Measurements from ENCODE around the gene GSK3B.

GSK3B gene

DNA sequence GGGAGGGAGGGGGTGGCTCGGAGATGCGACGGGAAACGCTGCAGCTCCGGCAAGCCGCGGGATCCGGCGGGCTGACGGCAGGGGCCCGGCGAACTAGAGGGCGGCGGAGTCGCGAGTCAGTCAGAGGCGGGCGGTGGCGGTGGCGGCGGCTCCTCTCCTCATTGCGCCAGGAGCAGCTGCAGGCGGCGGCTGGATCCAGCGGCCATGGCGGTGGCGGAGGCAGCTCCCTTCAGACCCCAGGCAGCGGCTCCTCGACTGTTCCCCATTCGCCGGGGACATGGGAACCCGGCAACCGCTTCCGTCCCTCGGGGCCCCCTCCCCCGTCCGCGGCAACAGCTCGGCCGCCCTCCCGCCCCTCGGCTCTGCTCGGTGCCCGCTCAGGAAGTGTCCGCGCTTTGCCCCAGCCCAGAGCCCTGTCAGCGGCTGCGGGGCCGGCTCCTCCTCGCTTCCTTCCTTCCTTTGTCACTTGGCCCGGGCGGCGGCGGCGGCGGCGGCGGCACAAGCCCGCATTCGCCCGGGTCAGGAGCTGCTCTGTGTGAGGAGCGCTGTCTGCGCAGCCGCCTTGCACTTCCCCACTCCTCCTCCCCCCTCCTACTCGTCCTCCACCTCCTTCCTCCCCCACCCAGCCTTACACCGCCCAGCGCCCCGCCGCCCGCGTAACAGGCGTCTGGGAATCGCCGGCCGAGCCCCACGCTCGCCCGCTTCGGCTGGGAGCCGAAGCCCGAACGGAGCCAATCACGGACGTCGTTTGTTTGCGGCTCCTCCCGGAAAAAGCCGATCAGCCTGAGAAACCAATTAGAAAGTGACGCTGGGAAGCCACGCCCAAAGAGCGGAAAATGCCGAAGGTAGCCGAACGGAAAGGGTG lies at the start of gene GSK3B:
Gene GSK3B (minus strand): TSS at position 537 of the 865 bp plus-strand sequence. CDS start 1,013 bp downstream, outside the sequence.
- DNase-seq (ENCODE audit: low spot score), result peak; percentile 77

DNA sequence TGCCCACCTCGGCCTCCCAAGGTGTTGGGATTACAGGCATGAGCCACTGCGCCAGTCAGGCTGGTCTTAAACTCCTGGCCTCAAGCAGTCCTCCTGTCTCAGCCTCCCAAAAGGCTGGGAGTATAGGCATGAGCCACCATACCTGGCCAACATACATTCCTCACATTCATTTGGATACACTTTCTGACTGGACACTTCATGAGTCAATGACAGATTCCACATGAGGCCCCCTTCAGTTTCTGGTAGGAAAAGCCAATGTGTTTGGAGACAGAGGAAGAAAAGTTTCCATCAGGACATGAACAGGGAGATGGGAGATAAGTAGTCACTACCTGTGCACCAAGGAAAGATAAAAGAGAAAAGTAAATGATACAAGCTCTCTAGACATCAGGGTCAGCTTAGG lies 49.4 kb upstream of the GSK3B start:
- DNase-seq (ENCODE audit: low spot score), result no peak

DNA sequence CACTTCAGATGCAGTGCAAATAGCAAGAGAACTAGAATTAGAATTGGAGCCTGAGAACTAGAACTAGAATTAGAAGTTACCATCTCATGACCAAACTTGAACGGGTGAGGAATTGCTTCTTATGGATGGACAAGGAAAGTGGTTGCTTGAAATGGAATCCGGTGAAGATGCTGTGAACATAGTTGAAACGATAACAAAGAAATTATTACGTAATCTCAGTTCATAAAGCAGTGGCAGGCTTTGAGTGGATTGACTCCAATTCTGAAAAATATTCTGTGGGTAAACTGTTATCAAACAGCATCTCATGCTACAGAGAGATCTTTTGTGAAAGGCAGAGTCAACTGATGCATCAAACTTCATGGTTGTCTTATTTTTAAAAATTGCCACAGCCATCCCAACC lies 48.0 kb upstream of the GSK3B start:
- DNase-seq (ENCODE audit: low spot score), result no peak

DNA sequence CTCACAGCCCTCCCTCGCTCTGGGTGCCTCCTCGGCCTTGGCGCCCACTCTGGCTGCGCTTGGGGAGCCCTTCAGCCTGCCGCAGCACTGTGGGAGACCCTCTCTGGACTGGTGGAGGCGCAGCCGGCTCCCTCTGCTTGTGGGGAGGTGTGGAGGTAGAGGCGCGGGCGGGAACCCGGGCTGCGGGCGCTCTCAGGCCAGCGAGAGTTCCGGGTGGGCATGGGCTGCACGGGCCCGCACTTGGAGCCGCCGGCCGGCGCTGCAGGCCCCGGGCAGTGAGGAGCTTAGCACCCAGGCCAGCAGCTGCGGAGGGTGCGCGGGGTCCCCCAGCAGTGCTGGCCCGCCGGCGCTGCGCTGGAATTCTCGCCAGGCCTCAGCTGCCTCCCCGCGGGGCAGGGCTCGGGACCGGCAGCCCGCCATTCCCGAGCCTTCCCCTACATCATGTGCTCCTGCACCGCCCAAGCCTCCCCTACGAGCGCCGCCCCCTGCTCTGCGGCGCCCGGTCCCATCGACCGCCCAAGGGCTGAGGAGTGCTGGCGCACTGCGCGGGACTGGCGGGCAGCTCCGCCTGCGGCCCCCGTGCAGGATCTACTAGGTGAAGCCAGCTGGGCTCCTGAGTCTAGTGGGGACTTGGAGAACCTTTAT lies 46.0 kb upstream of the GSK3B start:
- DNase-seq (ENCODE audit: low spot score), result no peak

DNA sequence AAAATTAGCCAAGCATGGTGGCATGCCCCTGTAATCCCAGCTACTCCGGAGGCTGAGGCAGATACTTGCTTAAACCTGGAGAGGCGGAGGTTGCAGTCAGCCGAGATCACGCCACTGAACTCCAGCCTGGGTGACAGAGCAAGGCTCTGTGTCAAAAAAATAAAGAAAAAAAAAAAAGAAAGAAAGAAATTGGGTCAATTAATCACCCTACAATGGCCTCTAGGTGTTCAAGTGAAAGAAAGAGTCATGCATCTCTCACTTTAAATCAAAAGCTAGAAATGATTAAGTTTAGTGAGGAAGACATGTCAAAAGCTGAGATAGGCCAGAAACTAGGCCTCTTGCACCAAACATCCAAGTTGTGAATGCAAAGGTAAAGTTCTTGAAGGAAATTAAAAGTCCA lies 44.9 kb upstream of the GSK3B start:
- no peak for DNase-seq (ENCODE audit: low spot score)

DNA sequence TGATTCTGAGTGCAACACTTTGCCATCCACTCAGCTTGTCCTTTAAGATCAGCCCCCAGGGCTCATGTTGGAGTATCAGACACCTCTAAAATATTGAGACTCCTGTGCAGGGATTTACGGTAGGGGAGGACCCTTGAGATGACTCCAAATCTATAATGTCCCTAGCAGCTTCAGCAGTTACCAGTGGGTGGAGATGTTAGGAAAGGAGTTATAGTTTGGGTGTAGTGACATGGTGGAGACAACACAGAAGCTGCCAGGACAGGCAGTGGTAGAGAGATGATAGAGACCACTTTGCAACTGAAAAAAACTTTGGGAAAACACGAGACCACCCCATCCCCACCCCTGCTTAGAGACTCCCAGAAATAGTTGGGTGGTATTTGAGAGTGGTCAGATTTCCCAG lies 43.3 kb upstream of the GSK3B start:
- no peak for DNase-seq (ENCODE audit: low spot score)

DNA sequence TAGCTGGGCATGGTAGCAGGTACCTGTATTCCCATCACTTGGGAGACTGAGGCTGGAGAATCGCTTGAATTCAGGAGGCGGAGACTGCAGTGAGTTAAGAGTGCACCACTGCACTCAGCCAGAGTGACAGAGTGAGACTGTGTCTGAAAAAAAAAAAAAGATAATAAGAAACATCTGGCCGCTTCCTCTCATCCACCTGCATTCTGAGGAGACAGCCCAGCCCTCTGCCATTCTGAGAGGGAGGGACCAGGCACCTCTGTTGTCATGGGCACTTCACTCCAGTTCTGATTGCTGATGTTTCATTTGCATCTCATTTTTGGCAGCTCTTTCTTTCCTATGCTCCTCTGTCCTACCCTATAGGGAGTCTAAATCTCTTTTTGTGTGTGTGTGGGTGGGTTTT lies 36.4 kb upstream of the GSK3B start:
- no peak for DNase-seq (ENCODE audit: low spot score)

DNA sequence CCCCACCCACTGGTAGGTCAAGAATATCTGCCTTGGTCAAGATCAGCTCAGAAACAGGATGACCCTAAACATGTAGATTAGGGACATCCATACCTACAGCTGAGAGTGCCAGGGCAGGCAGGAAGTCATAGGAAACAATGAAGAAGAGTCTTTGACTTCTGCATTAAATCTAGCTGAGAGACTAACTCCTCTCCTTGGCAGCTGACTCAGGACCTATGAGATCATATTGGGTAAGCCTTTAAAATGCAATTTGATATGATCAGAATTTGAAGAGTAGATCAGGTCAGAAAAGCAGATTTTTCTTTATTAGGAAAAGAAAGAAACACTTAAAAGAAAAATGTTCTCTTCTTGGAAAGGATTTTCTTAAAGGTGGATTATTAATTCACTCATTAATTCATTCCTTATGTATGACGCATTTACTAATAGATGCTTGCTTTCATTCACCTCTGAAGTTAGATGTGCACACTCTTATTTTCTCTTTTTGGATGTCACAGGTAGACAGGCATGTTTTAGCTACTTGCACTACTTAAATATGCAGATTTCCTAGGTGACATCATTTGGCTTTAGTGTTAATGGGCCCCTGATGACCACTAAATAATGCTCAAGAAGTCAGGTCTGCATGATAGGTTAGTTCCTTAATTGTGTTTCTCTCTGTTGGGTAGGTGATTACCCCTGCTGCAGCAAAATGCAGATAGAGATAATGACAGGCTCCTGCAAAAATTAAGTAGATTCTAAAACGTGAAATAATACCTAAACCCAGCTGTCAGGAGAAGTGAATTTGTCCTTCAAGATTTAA lies 35.7 kb upstream of the GSK3B start:
- no peak for DNase-seq (ENCODE audit: low spot score)

DNA sequence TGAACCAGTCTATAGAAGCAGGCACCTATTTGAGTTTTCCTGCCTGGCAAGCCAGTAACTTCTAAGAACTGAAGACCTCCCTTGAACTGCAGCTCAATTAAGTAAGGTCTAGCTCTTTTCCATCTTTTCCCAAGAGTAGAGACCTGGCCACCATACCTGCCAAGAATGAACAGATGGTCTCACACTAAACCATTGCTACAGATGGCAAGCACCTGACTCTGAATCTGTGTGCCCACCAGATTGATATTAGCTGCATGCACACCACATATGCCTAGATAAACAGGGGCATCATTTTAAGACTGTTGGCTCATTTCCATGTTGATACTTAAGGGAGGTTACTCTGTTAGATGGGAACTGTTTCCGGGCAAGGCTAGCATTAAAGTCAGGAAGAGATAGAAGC lies 34.8 kb upstream of the GSK3B start:
- DNase-seq (ENCODE audit: low spot score), result no peak

DNA sequence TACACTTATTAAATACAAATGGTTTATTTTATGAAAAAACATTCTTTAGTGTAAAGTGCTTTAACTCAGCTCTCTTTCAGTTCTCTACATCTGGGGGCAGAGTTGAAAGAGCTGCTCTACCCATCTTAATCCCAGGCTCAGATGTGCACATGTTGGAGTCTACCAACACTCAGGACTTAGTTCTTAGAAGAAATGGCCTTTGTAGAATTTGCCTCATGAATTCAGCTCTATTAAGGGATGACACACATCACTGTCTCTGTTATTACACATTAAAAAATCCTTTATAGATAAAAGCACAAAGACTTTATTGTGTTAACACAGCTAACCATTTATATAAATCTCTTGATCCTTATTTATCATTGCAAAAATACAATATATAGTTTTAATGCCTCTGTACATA lies 31.7 kb upstream of the GSK3B start:
- no peak for DNase-seq (ENCODE audit: low spot score)

DNA sequence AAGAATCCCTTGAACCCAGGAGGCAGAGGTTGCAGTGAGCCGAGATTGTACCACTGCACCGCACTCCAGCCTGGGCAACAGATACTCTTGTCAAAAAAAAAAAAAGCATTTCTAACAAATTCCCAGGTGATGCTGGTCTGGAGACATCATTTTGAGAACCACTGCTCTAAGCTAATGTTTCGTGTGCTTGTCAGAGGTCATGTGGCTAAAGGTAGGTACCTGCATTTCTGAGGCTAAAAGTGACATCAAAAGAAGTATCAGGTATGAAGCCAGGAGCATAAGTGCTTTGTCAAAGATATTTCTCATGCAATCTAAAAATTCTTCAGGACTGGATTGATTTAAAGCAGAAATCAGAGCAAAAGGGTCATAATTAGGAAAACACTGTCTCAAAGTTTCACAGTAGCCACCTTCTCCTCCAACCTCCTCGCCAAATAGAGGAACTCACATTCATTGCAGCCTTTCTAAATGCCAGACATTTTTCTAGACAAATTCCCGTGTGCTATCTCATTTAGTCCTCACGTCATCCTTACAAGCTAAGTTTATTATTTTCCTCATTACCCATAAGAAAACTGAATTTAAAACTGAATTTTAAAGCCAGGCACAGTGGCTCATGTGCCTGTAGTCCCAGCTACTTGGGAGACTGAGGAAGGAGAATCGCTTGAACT lies 25.7 kb upstream of the GSK3B start:
- no peak for DNase-seq (ENCODE audit: low spot score)

DNA sequence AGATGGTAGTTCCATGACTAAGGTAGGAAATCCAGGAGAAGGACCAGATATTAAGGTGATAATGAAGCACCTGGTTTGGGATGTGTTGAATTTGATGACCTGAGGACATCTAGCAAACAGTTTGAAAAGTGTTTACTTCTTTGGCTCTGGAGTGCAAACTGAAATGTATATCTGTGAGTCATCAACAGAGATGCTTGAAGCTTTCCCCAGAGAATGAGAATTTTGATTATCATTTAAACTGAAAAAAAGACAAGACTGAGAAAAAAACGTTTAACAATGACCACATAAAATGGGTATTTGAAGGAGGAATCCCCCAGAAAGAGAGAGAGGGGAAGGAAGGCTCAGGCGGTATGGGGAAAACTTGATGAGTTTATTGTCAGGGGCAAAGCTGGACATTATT lies 20.7 kb upstream of the GSK3B start:
- no peak for DNase-seq (ENCODE audit: low spot score)

DNA sequence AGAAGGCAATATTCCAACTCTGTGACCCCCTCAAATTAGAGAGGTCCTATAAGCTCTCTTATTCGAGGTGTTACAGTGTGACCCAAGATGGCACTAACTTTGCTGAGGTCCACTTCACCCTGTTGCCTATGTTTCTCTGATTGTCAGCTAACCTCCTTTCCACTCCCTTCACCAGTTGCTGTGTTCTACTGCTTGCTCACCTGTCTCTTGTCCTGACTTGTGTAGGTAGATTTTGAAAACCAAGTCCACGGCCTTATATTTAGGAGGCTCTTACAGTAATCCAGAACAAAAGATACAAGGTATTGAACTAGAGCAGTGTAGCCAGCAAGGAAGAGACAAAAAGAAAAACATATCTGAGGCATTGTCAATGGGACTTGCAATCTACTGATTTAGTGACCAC lies 20.1 kb upstream of the GSK3B start:
- no peak for DNase-seq (ENCODE audit: low spot score)

DNA sequence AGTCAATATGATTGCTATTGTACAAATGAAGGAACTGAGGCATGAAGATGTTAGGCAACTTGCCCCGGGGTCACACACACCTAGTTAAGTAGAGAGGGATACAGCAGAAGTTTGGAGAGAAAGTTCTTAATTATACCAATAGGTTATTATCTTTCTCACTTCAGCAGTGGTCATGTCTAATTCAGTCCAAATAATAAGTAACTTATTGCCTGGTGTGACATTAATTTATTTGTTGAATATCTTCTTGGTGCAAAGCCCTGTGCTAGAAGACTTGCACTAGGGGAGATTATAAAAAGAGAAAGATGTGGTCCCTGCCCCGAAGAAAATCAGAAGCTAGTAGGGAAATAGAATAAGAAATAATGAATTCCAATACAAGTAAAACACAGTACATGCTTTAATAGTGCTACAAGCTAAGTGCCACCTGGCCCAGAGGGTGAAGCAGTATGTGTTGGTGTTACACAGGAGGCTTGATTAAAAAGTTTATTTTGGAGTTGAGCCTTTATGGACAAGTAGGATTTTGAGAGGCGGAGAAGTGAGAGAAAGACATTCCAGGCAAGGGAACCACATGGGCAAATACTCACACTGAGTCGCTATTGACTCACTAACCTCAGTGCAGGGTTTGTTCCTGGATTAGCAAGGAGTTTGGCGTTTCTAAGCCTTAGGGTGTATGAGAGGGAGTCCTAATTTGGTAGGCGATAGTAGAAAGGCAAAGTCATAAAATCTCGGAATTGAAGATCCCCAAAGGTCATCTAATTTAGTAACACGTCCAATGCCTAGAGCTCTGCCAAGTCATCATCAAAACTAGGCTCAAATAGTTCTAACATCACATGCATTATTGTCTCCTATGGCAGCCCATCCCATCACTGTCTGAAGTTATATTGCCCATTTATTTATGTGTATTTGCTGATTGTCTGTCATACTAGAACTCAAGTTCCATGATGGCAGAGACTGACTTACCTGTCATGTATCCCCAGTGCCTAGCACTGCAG lies 19.2 kb upstream of the GSK3B start:
- DNase-seq (ENCODE audit: low spot score), result no peak

DNA sequence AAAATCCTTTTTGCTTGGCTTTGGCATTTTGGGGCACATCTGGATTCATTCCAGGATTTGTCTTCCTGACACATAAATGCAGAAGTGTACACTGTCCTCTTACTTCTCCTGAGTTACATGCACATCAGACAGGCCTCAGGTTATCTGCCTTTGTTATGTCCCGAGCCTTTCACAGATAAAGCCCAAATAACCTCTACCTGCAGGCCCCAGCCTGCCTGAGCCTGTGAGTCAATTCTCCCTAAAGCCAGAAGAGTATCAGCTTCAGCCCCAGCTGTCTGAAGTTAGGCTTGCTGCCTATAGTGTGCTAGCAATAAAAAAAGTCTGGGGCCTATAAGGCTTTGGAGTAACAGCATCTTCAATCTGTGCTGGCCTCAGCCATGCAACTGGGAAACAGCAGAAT lies 17.7 kb upstream of the GSK3B start:
- DNase-seq (ENCODE audit: low spot score), result no peak

DNA sequence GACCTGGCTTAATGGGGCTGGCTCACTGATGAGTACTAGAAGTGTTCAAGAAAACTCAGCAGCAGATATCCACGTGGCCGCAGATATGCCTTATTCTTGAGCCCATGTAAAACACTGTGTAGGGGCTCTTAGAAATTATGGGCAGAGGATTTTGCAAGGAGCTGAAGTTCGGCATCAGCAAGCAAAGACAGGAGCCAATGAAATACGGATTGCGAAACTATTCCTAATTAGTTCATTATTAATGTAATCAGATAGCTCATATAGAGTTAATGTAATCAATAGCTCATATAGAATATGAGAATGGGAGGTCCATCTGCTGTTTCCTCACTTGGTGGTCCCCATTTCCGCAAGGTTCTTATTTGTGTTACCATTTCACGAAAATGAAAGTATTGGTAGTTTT lies 9.0 kb upstream of the GSK3B start:
- no peak for DNase-seq (ENCODE audit: low spot score)

DNA sequence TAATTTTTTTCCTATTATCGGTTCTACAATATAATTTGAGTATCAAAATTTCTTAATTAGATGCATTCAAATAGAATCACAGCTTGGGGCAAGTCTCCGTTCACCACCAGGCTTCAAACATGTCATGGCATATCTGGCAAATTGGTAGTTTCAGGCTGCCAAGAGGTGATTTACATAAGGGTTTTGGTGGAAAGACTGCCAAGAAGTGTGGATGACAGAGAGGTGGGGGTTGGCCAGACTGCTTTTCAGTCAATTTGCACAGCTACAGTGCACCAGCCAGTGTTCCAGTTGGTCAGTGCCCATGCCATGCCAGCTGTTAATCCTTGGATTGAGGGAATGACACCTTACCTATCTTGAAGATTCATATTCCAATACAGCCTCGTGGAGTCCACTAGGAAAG lies 8.4 kb upstream of the GSK3B start:
- DNase-seq (ENCODE audit: low spot score), result no peak

DNA sequence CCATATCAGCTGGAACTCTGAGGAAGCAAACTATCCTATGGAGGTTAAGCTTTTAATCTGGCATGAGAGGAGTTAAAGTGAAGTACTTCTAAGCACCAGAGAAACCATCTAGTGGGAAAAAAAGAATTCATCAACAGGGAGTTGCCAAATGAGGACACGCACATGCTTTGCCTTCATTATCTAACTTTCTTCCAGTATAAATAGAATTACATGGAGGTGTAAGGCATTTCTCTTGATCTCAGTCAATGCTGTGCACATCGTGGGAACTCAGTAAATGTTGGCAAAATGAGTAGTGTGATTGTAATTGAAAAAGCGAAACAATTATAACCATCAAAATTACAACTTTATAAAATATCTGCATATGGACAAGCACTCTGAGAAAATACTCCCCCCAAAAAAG lies 8.0 kb upstream of the GSK3B start:
- DNase-seq (ENCODE audit: low spot score), result no peak

DNA sequence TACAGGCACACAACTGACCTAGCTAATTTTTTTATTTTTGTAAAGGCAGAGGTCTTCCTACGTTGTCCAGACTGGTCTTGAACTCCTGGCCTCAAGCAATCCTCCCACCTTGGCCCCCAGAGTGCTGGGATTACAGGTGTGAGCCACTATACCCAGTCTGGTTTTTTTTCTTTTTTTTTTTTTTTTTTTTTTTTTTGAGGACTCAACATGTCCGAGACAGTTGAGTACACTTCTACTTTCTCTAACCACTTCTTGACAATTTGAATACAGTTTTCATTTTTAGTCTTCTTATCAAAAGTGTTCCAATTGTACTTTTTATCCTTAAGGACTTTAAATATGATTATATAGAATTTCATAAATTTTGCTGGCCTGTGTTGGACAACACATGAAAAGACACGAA lies 7.4 kb upstream of the GSK3B start:
- no peak for DNase-seq (ENCODE audit: low spot score)

DNA sequence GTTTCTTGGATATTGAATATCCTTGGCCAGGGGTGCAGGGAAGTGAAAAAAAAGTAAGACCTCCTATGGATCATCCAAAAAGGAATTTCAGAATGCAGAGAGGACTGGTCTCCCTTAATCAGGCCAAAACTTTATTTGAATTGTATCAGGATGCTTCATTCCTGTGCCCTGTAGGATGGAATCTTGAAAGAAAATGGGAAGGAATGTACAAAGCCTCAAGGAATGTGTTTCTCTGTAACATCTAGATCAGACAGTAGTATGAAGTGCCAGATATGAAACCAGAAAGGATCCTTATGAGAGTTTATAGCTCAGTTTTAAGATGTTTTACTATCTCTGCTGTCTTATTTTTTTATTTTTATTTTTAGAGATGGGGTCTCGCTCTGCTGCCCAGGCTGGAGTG lies 6.5 kb upstream of the GSK3B start:
- DNase-seq (ENCODE audit: low spot score), result no peak

DNA sequence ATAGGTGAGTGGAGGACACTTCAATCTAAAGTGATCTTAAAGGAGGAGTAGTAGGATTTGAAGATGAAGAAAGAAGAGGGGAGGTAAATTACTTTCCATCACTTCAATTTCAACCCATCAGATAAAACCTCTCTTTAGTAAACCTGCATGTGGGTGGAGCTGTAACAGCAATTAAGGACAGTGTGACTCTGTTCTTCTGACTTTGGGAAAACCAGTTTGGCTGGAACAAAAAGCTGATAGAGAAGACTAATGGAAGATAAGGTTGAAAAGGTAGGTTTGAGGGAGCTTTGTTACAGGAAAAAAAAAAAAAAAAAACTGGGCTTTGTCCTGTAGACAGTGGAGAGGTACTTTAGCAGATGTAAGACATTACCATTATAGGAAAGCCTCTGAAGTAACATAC lies 4.5 kb upstream of the GSK3B start:
- no peak for DNase-seq (ENCODE audit: low spot score)
